Measurements from ENCODE around the gene ACVR1.

The ACVR1 gene

GRCh38 chr2:157803952-157804351 is 72.2 kb downstream of the ACVR1 start:
- no peaks in the 10 kb centered on the region for H3K27me3 ChIP-seq (ENCODE audit: control insufficient read depth, insufficient read depth, low read length)
- no peak overlapping the region for H3K4me3 ChIP-seq (ENCODE audit: low read depth, low read length)
- no peaks in the 10 kb centered on the region for H3K9me3 ChIP-seq (ENCODE audit: control insufficient read depth, insufficient read depth, low read length)
- H3K36me3 ChIP-seq (ENCODE audit: control insufficient read depth, insufficient read depth, low read length) = no peaks in the 10 kb centered on the region
- H3K9ac ChIP-seq (ENCODE audit: low read depth, low read length) = no peak overlapping the region
- H3K4me1 ChIP-seq (ENCODE audit: control insufficient read depth, insufficient read depth, low read length) = no peaks in the 10 kb centered on the region

DNA sequence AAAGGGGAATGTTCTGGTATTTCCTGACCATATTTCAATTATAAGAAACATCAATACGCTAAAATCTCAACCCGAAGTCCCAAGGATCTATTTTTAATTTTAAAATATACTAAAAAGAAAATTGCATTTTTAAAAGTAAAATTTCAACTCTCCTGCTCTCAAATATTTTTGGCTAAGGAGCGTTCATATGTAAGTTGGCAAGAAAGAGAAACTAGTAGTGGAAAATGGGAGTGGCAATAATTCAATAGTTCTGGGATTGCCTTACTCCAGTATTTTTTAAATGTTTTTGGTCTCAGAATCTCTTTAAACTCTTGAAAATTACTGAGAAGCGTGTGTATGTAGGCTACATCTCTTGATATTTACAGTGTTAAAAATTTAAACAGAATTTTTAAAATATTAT is 72.7 kb downstream of the ACVR1 start:
- H3K4me3 ChIP-seq (ENCODE audit: low read depth, low read length) = no peak overlapping the region
- H3K36me3 ChIP-seq (ENCODE audit: control insufficient read depth, insufficient read depth, low read length) = no peaks in the 10 kb centered on the region
- H3K4me1 ChIP-seq (ENCODE audit: control insufficient read depth, insufficient read depth, low read length) = no peaks in the 10 kb centered on the region
- H3K9ac ChIP-seq (ENCODE audit: low read depth, low read length) = no peak overlapping the region
- H3K9me3 ChIP-seq (ENCODE audit: control insufficient read depth, insufficient read depth, low read length) = no peaks in the 10 kb centered on the region
- no peaks in the 10 kb centered on the region for H3K27me3 ChIP-seq (ENCODE audit: control insufficient read depth, insufficient read depth, low read length)

- no peaks in the 10 kb centered on the region for H3K27me3 ChIP-seq (ENCODE audit: control insufficient read depth, insufficient read depth, low read length)
- H3K9ac ChIP-seq (ENCODE audit: low read depth, low read length) = no peak overlapping the region
- H3K4me1 ChIP-seq (ENCODE audit: control insufficient read depth, insufficient read depth, low read length) = no peaks in the 10 kb centered on the region
- H3K4me3 ChIP-seq (ENCODE audit: low read depth, low read length) = no peak overlapping the region
- H3K9me3 ChIP-seq (ENCODE audit: control insufficient read depth, insufficient read depth, low read length) = no peaks in the 10 kb centered on the region
- no peaks in the 10 kb centered on the region for H3K36me3 ChIP-seq (ENCODE audit: control insufficient read depth, insufficient read depth, low read length)
These were observed 75.2 kb downstream of the ACVR1 start for GRCh38 chr2:157800838-157801495.

GRCh38 chr2:157793053-157793612 is 83.0 kb downstream of the ACVR1 start:
- no peaks in the 10 kb centered on the region for H3K4me1 ChIP-seq (ENCODE audit: control insufficient read depth, insufficient read depth, low read length)
- no peak overlapping the region for H3K9ac ChIP-seq (ENCODE audit: low read depth, low read length)
- no peak overlapping the region for H3K4me3 ChIP-seq (ENCODE audit: low read depth, low read length)
- no peaks in the 10 kb centered on the region for H3K36me3 ChIP-seq (ENCODE audit: control insufficient read depth, insufficient read depth, low read length)
- H3K9me3 ChIP-seq (ENCODE audit: control insufficient read depth, insufficient read depth, low read length) = no peaks in the 10 kb centered on the region
- H3K27me3 ChIP-seq (ENCODE audit: control insufficient read depth, insufficient read depth, low read length) = no peaks in the 10 kb centered on the region

- Histone ChIP-seq H3K9me3 (ENCODE audit: control insufficient read depth, insufficient read depth, low read length) (no peaks in the 10 kb centered on the region), H3K4me1 (ENCODE audit: control insufficient read depth, insufficient read depth, low read length) (no peaks in the 10 kb centered on the region), H3K4me3 (ENCODE audit: low read depth, low read length) (no peak overlapping the region), H3K27me3 (ENCODE audit: control insufficient read depth, insufficient read depth, low read length) (no peaks in the 10 kb centered on the region), H3K9ac (ENCODE audit: low read depth, low read length) (no peak overlapping the region), H3K36me3 (ENCODE audit: control insufficient read depth, insufficient read depth, low read length) (no peaks in the 10 kb centered on the region)
These were observed 83.6 kb downstream of the ACVR1 start for GRCh38 chr2:157792335-157793052.

DNA sequence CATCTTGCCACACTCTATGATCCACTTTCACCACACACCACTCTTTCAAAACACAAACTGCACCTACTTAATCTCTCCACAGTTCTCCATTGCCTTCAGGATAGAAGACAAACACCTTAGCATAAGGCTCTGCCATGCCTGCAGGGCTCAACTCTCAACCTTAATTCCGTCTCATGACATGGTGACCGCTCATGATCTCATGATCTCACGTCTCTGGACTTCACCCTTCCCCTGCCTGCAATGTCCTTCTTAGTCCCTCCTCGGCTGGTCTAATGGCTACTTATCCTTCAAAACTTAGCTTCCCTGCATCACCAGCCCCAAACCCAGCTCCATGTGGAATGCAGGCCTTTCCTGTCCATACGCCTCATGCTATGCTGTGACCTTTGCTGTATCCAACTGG is 85.3 kb downstream of the ACVR1 start:
- H3K9me3 ChIP-seq (ENCODE audit: control insufficient read depth, insufficient read depth, low read length) = no peaks in the 10 kb centered on the region
- no peaks in the 10 kb centered on the region for H3K27me3 ChIP-seq (ENCODE audit: control insufficient read depth, insufficient read depth, low read length)
- peaks cover 8% of the 10 kb centered on the region for H3K4me1 ChIP-seq (ENCODE audit: control insufficient read depth, insufficient read depth, low read length)
- H3K9ac ChIP-seq (ENCODE audit: low read depth, low read length) = no peak overlapping the region
- H3K36me3 ChIP-seq (ENCODE audit: control insufficient read depth, insufficient read depth, low read length) = no peaks in the 10 kb centered on the region
- no peak overlapping the region for H3K4me3 ChIP-seq (ENCODE audit: low read depth, low read length)

- Histone ChIP-seq H3K9ac (ENCODE audit: low read depth, low read length) (no peak overlapping the region), H3K4me3 (ENCODE audit: low read depth, low read length) (no peak overlapping the region), H3K9me3 (ENCODE audit: control insufficient read depth, insufficient read depth, low read length) (no peaks in the 10 kb centered on the region), H3K27me3 (ENCODE audit: control insufficient read depth, insufficient read depth, low read length) (no peaks in the 10 kb centered on the region), H3K36me3 (ENCODE audit: control insufficient read depth, insufficient read depth, low read length) (no peaks in the 10 kb centered on the region), H3K4me1 (ENCODE audit: control insufficient read depth, insufficient read depth, low read length) (peaks cover 8% of the 10 kb centered on the region)
These were observed 86.1 kb downstream of the ACVR1 start for GRCh38 chr2:157789933-157790511.

DNA sequence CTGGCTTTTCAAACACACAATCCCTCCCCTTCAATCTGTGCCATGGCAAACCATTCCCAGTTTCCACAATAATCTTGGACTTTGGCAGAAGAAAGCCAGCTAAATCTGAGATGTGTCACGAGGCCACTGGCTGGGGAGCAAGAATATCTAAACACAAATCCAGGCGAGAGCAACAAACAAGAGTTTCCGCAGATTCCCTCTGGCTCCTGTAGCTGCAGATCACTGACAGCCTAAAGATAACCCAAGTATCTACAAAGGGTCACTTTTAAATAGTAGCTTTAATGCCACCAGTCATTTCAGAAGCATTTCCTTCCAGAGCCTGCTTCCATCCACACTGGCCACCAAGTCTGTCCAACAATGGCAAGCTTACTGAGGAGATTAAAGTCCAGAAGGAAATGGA is 86.9 kb downstream of the ACVR1 start:
- peaks cover 12% of the 10 kb centered on the region for H3K4me1 ChIP-seq (ENCODE audit: control insufficient read depth, insufficient read depth, low read length)
- no peaks in the 10 kb centered on the region for H3K9me3 ChIP-seq (ENCODE audit: control insufficient read depth, insufficient read depth, low read length)
- H3K27me3 ChIP-seq (ENCODE audit: control insufficient read depth, insufficient read depth, low read length) = no peaks in the 10 kb centered on the region
- no peaks in the 10 kb centered on the region for H3K36me3 ChIP-seq (ENCODE audit: control insufficient read depth, insufficient read depth, low read length)
- no peak overlapping the region for H3K4me3 ChIP-seq (ENCODE audit: low read depth, low read length)
- no peak overlapping the region for H3K9ac ChIP-seq (ENCODE audit: low read depth, low read length)

- H3K4me1 ChIP-seq (ENCODE audit: control insufficient read depth, insufficient read depth, low read length) = peaks cover 12% of the 10 kb centered on the region
- no peaks in the 10 kb centered on the region for H3K9me3 ChIP-seq (ENCODE audit: control insufficient read depth, insufficient read depth, low read length)
- no peak overlapping the region for H3K4me3 ChIP-seq (ENCODE audit: low read depth, low read length)
- no peaks in the 10 kb centered on the region for H3K36me3 ChIP-seq (ENCODE audit: control insufficient read depth, insufficient read depth, low read length)
- no peaks in the 10 kb centered on the region for H3K27me3 ChIP-seq (ENCODE audit: control insufficient read depth, insufficient read depth, low read length)
- no peak overlapping the region for H3K9ac ChIP-seq (ENCODE audit: low read depth, low read length)
These were observed 87.9 kb downstream of the ACVR1 start for GRCh38 chr2:157788201-157788600.

DNA sequence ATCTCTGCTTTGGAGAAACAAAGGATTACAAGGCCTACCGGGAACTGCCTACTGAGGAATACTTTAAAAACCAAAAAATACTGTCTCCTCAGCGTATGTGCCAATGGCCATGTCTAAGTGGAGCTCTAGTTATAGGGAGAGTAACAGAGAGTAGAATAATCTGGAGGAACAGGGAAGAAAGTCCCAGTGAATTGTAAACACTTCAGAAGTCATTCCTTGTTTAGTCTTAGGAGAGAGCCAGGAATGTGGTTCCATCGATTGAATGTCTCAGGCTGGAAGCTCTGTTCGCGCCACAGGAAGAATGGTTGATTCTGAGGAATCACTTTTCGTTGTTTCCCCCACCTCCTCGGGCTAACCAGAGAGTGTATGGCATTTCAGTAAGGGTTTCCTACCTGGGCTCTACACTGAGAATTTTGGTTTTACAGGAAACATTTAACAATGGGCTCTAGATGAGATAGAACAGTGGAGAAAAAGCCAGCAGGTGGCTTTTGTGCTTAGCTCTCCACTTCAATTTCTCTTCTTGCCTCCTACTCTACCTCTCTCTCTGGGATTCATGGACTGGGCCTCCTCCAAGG is 88.7 kb downstream of the ACVR1 start:
- Histone ChIP-seq H3K4me1 (ENCODE audit: control insufficient read depth, insufficient read depth, low read length) (peaks cover 12% of the 10 kb centered on the region), H3K27me3 (ENCODE audit: control insufficient read depth, insufficient read depth, low read length) (no peaks in the 10 kb centered on the region), H3K9me3 (ENCODE audit: control insufficient read depth, insufficient read depth, low read length) (no peaks in the 10 kb centered on the region), H3K9ac (ENCODE audit: low read depth, low read length) (no peak overlapping the region), H3K36me3 (ENCODE audit: control insufficient read depth, insufficient read depth, low read length) (no peaks in the 10 kb centered on the region), H3K4me3 (ENCODE audit: low read depth, low read length) (no peak overlapping the region)

- no peak overlapping the region for H3K9ac ChIP-seq (ENCODE audit: low read depth, low read length)
- no peak overlapping the region for H3K4me3 ChIP-seq (ENCODE audit: low read depth, low read length)
- no peaks in the 10 kb centered on the region for H3K9me3 ChIP-seq (ENCODE audit: control insufficient read depth, insufficient read depth, low read length)
- no peaks in the 10 kb centered on the region for H3K27me3 ChIP-seq (ENCODE audit: control insufficient read depth, insufficient read depth, low read length)
- peaks cover 12% of the 10 kb centered on the region for H3K4me1 ChIP-seq (ENCODE audit: control insufficient read depth, insufficient read depth, low read length)
- no peaks in the 10 kb centered on the region for H3K36me3 ChIP-seq (ENCODE audit: control insufficient read depth, insufficient read depth, low read length)
These were observed 89.3 kb downstream of the ACVR1 start for GRCh38 chr2:157786663-157787363.

Measured in iPS-15b (cell line).